Memory B cell (primary cell): ENCODE data around the gene COL11A2.
A peak's percentile ranks its signal among the peaks of the same experiment; 100 is the strongest.

ENCODE experiments used
- ATAC-seq: fragments of 150-1000 bp; cut with Tn5 transposase; 2 replicates; pipeline ENCODE4 v1.10.0; 2021; ENCODE audit warnings: low read depth, mild to moderate bottlenecking, moderate library complexity
- DNase-seq, 2 donors: peaks; one replicate each; pipeline ENCODE4 v3.0.0; 2022; ENCODE audit warnings: low spot score in 2 of 2
- H3K27ac Mint-ChIP-seq: one replicate; pipeline ENCODE4 v1.8.0; 2022; ENCODE audit warnings: mild to moderate bottlenecking, moderate library complexity, mixed read lengths
- H3K27me3 Mint-ChIP-seq: one replicate; pipeline ENCODE4 v1.8.0; 2022; ENCODE audit warnings: mixed read lengths
- H3K36me3 Mint-ChIP-seq: one replicate; pipeline ENCODE4 v1.8.0; 2022; ENCODE audit warnings: mild to moderate bottlenecking, mixed read lengths
- H3K4me1 Mint-ChIP-seq: one replicate; pipeline ENCODE4 v1.8.0; 2022; ENCODE audit warnings: mixed read lengths
- H3K4me3 Mint-ChIP-seq: one replicate; pipeline ENCODE4 v1.8.0; 2022; ENCODE audit warnings: mild to moderate bottlenecking, moderate library complexity, mixed read lengths
- H3K9me3 Mint-ChIP-seq: one replicate; pipeline ENCODE4 v1.8.0; 2022; ENCODE audit warnings: mixed read lengths

COL11A2 gene

DNA sequence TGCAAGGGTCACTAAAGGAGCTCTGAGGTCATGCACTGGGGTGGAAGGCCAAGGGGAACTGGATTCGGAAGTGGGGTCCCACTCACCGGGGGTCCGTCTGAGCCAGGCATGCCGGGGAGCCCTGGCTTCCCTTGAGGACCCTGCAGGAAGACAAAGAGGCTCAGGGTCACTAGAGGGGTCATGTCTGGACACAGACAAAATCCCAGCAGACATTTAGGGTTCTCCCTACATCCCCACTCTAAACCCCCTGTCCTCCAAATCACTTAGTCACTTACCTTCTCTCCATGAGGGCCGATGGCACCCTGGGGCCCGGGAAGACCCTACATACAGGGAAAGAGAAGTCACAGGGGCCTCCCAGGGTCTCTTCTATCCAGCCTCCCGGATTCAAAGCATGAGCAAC is 15.4 kb downstream of the COL11A2 start:
- no peak for ATAC-seq
- no peak overlapping the region for H3K4me3 Mint-ChIP-seq
- H3K27me3 Mint-ChIP-seq = peaks cover 24% of the 10 kb centered on the region
- no peak for DNase-seq
- no peaks in the 10 kb centered on the region for H3K9me3 Mint-ChIP-seq
- no peaks in the 10 kb centered on the region for H3K36me3 Mint-ChIP-seq
- H3K27ac Mint-ChIP-seq = no peak overlapping the region
- no peaks in the 10 kb centered on the region for H3K4me1 Mint-ChIP-seq

DNA sequence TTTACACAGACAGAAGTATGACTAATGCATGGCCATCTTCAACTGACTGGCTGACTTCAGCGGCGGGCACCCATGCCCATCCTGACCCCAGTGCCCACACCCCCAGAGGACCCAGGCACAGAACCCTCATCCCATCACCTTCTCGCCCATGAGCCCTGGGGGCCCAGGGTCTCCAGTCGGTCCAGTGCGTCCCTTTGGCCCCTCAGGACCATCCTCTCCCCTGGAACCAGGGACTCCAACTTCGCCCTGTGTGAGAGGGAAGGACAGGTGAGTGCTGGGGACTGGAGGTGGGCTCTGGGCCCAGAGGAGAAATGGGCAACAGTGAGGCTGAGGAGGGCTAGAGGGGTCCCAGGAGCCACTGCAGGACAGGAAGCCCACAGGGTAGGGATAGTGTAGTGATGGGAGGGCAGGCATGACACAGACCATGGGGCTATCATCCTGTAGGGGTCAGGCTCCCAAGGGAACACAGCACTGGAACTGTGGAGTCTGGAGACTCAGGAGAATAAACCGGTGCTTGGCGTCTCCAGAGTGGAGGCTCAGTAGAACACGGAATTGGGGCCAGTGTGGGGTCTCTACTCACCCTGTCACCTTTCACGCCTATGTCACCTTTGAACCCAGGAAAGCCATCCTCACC is 16.7 kb downstream of the COL11A2 start:
- ATAC-seq (no peak), DNase-seq (no peak)
- Mint-ChIP-seq H3K27ac (no peak overlapping the region), H3K4me3 (no peak overlapping the region), H3K9me3 (no peaks in the 10 kb centered on the region), H3K36me3 (no peaks in the 10 kb centered on the region), H3K4me1 (no peaks in the 10 kb centered on the region), H3K27me3 (peaks cover 24% of the 10 kb centered on the region)

- Mint-ChIP-seq H3K9me3 (no peaks in the 10 kb centered on the region), H3K27ac (no peak overlapping the region), H3K36me3 (no peaks in the 10 kb centered on the region), H3K4me1 (peaks cover 3% of the 10 kb centered on the region), H3K27me3 (peaks cover 24% of the 10 kb centered on the region), H3K4me3 (no peak overlapping the region)
- DNase-seq (no peak), ATAC-seq (peak; percentile 47)
Measured at GRCh38 chr6:33174784-33175183, 17.5 kb downstream of the COL11A2 start.

DNA sequence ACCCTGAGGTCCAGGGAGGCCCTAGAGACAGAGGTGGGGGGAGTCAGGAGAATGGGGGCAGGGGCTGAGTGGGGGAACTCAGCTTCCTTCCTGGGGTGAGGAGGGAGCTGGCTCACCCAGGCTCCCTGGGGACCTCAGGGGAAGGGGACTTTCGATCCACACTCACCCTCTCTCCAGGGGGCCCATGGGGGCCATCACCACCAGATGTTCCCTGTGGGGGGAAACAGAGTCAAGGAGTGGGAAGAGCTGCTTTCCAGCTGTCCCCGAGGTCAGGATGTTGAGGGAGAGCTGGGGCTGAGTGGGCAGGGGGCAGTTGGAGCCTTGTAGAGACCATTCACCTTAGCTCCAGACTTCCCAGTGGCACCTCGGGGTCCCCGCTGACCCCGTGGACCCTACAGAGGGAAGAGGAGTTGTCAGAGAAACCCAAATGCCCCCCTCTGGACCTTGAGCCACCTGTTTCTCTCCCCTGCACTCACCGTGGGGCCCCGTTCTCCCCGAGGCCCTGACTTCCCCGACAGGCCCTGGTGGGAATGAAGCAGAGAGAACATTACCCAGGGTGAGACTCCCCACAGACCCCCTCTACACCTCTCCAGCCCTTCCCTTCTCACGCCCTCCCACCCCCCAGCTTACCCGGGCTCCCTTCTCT is 18.6 kb downstream of the COL11A2 start:
- no peak for DNase-seq
- Mint-ChIP-seq H3K4me3 (no peak overlapping the region), H3K4me1 (peaks cover 3% of the 10 kb centered on the region), H3K27ac (no peak overlapping the region), H3K9me3 (no peaks in the 10 kb centered on the region), H3K36me3 (no peaks in the 10 kb centered on the region), H3K27me3 (peaks cover 24% of the 10 kb centered on the region)
- ATAC-seq = no peak

- Mint-ChIP-seq H3K27ac (no peak overlapping the region), H3K4me3 (no peak overlapping the region)
- peak; percentile 55 for ATAC-seq
Measured at GRCh38 chr6:33172688-33173534, 19.4 kb downstream of the COL11A2 start.

GRCh38 chr6:33171880-33172687 is 20.2 kb downstream of the COL11A2 start:
- Mint-ChIP-seq H3K27me3 (peaks cover 21% of the 10 kb centered on the region), H3K4me1 (peaks cover 3% of the 10 kb centered on the region), H3K9me3 (no peaks in the 10 kb centered on the region), H3K36me3 (no peaks in the 10 kb centered on the region), H3K4me3 (no peak overlapping the region), H3K27ac (no peak overlapping the region)
- ATAC-seq = no peak
- no peak for DNase-seq

More at GRCh38 chr6:33172688-33173534, 19.4 kb downstream of the COL11A2 start:
- peak; percentile 32 to 42 for DNase-seq
- H3K27me3 Mint-ChIP-seq = peaks cover 24% of the 10 kb centered on the region
- H3K4me1 Mint-ChIP-seq = peaks cover 3% of the 10 kb centered on the region
- no peaks in the 10 kb centered on the region for H3K36me3 Mint-ChIP-seq
- H3K9me3 Mint-ChIP-seq = no peaks in the 10 kb centered on the region

DNA sequence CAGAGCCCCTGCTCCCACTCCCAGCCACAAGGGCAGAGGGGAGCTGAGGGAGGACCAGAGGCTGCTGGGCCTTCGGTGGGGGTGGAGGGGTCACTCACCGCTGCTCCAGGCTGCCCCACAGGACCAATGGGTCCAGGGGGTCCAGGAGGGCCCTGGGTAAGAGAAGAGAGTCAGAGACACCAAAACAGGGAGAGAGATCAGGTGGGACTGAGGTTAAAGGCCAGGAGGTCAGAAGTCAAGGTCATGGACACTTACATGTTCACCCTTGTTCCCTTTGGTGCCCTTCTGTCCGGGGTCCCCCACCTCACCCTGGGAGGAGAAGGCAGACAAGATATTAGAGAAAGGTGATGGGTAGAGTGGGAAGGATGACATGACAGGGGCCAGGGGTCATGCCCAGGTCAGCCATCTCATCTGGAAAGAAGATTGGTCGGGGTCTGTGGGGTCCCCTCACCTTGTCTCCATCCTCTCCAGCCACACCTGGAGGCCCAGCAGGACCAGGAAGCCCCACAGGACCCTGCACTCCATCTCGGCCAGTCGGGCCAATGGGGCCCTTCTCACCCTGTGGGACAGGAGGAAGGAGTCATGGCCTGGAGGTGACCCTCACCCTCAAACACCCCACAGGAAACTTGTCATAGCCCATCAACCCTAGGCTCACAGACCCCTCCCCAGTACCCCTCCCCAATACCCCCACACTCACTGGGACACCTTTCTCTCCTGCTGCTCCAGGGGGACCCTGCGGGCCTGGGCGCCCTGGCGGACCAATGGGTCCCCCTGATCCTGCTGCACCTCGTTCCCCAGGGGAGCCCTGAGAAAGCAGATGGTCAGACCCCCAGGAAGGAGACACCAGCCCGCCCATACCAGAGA is 21.0 kb downstream of the COL11A2 start:
- Mint-ChIP-seq H3K4me1 (peaks cover 6% of the 10 kb centered on the region), H3K36me3 (no peaks in the 10 kb centered on the region), H3K4me3 (no peak overlapping the region), H3K27me3 (peaks cover 21% of the 10 kb centered on the region), H3K9me3 (no peaks in the 10 kb centered on the region), H3K27ac (no peak overlapping the region)
- ATAC-seq (no peak), DNase-seq (no peak)

DNA sequence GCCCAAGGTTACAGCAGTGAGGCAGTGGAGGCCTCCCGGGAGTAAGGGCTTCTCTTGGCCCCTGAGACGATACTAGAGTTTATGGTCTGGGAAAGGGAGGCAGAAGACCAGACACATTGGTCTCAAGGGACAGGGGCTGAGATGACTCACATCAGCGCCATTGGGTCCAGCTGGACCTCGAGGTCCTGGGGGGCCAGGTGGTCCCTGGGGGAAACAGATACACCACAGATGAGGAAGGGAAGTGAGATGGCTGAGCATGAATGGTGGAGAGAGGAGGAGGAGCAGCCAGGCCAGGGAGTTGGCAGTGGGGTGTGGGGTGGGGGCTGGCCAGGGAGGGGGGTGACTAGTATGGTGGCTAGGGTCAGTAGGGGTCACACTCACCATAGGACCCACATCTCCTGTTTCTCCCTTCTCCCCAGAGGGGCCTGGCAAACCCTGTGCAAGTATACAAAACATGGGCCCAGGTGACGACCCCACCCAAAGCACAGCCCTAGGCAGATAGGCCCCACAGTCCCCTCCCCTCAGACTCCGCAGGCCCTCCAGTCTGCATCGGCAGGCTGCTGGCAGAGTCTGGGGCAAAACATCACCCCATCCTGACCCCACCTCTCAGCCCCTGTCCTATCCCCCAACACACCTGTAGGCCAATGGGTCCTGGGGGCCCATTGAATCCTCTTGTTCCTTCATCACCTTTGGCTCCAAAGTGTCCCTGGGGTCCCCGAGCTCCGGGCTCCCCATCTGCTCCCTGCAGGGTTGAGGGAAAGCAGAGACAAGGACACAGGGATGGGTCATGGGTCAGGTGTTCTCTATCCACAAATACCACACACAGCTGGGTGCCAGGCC is 21.9 kb downstream of the COL11A2 start:
- Mint-ChIP-seq H3K36me3 (no peaks in the 10 kb centered on the region), H3K4me3 (no peak overlapping the region), H3K4me1 (peaks cover 6% of the 10 kb centered on the region), H3K9me3 (no peaks in the 10 kb centered on the region), H3K27me3 (peaks cover 17% of the 10 kb centered on the region), H3K27ac (no peak overlapping the region)
- ATAC-seq = peak; percentile 25
- no peak for DNase-seq

DNA sequence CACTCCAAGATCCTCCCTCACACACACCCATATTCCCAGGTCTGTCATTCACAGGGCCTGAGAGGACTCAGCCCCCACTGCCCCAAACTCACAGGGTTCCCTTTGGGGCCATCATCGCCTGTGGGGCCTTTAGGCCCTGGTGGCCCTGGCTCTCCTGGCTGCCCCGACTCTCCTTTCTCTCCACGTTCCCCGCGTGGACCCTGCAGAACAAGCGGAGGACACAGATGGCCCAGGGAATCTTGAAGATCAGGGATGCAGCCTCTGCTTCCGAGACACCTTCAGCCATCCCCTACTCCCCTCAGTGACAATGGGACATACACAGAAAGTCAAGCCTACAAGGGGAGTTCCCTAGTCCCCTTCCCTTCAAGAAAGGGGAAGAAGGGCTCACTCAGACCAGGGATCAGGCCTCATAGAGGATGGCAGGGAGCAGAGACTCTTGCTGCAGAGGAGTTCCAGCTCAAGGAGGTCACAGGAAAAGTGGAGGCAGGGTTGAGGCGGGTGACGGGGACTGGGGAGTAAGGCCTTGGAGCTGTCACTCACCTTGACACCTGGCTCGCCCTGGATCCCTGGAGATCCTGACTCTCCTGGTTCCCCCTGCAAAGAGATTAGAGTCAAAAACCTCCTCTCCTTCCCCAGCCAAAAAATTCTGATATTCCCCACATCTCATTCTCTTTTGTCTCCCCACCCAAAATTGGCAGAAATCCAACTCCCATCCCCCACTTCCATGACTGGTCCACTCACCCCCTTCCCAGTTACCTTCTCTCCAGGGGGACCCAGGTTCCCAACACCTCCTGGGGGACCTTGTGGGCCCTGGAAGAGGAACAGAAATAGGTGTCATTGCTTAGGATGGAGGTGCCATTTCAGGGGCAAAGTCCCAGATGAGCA is 22.7 kb downstream of the COL11A2 start:
- Mint-ChIP-seq H3K9me3 (no peaks in the 10 kb centered on the region), H3K36me3 (no peaks in the 10 kb centered on the region), H3K4me1 (peaks cover 6% of the 10 kb centered on the region), H3K27ac (no peak overlapping the region), H3K27me3 (peaks cover 9% of the 10 kb centered on the region), H3K4me3 (no peak overlapping the region)
- ATAC-seq (no peak), DNase-seq (no peak)

GRCh38 chr6:33168639-33169038 is 23.6 kb downstream of the COL11A2 start:
- Mint-ChIP-seq H3K36me3 (no peaks in the 10 kb centered on the region), H3K9me3 (no peaks in the 10 kb centered on the region), H3K27ac (no peak overlapping the region), H3K4me3 (no peak overlapping the region), H3K4me1 (peaks cover 9% of the 10 kb centered on the region), H3K27me3 (peaks cover 16% of the 10 kb centered on the region)
- DNase-seq (no peak), ATAC-seq (no peak)

GRCh38 chr6:33168284-33168601 is 24.0 kb downstream of the COL11A2 start:
- H3K27ac Mint-ChIP-seq = no peak overlapping the region
- DNase-seq = no peak
- no peak for ATAC-seq

More at GRCh38 chr6:33168284-33168601, 24.0 kb downstream of the COL11A2 start:
- H3K4me3 Mint-ChIP-seq = no peak overlapping the region
- H3K27me3 Mint-ChIP-seq = peaks cover 16% of the 10 kb centered on the region
- H3K4me1 Mint-ChIP-seq = peaks cover 9% of the 10 kb centered on the region
- no peaks in the 10 kb centered on the region for H3K9me3 Mint-ChIP-seq
- no peaks in the 10 kb centered on the region for H3K36me3 Mint-ChIP-seq
